ENCODE data around the gene SLC1A3. TPM values are rescaled to one million over a fixed set of nuclear protein-coding genes. Genes with fewer than 3 reads are reported as not detected.
"Not testable (repeated sequence)": the region's sequence is repeated elsewhere in the genome, so short reads cannot be mapped to it uniquely, and the experiment has no call there.

SLC1A3 gene
- total RNA-seq, 1 donor from 2014 or later = 14.5 TPM

GRCh38 chr5:36571401-36572042 is 34.9 kb upstream of the SLC1A3 start:
- peaks cover 12% of the 10 kb centered on the region for H3K27me3 Mint-ChIP-seq

GRCh38 chr5:36573438-36573837 is 33.0 kb upstream of the SLC1A3 start:
- DNase-seq (ENCODE audit: low spot score, unreplicated experiment) = no peak
- H3K4me3 Mint-ChIP-seq (ENCODE audit: low read depth) = no peak overlapping the region
- H3K4me1 Mint-ChIP-seq (ENCODE audit: low read depth) = peaks cover 1% of the 10 kb centered on the region
- no peaks in the 10 kb centered on the region for H3K36me3 Mint-ChIP-seq (ENCODE audit: insufficient read depth)
- H3K27me3 Mint-ChIP-seq = peaks cover 11% of the 10 kb centered on the region
- H3K9me3 Mint-ChIP-seq (ENCODE audit: low read depth) = no peaks in the 10 kb centered on the region
- no peak overlapping the region for H3K27ac Mint-ChIP-seq
- no peak for TF ChIP-seq CTCF (IDR thresholded peaks at IDR 0.05; ENCODE audit: unreplicated experiment)

More at GRCh38 chr5:36571401-36572042, 34.9 kb upstream of the SLC1A3 start:
- DNase-seq (ENCODE audit: low spot score, unreplicated experiment) = no peak
- no peaks in the 10 kb centered on the region for H3K36me3 Mint-ChIP-seq (ENCODE audit: insufficient read depth)
- H3K9me3 Mint-ChIP-seq (ENCODE audit: low read depth) = no peaks in the 10 kb centered on the region
- H3K27ac Mint-ChIP-seq = no peak overlapping the region
- H3K4me1 Mint-ChIP-seq (ENCODE audit: low read depth) = peaks cover 5% of the 10 kb centered on the region
- no peak for TF ChIP-seq CTCF (IDR thresholded peaks at IDR 0.05; ENCODE audit: unreplicated experiment)
- H3K4me3 Mint-ChIP-seq (ENCODE audit: low read depth) = no peak overlapping the region

GRCh38 chr5:36575361-36575781 is 31.0 kb upstream of the SLC1A3 start:
- H3K36me3 Mint-ChIP-seq (ENCODE audit: insufficient read depth) = no peaks in the 10 kb centered on the region
- no peak overlapping the region for H3K4me3 Mint-ChIP-seq (ENCODE audit: low read depth)
- H3K27me3 Mint-ChIP-seq = no peaks in the 10 kb centered on the region
- no peak overlapping the region for H3K27ac Mint-ChIP-seq
- no peaks in the 10 kb centered on the region for H3K9me3 Mint-ChIP-seq (ENCODE audit: low read depth)
- TF ChIP-seq CTCF (IDR thresholded peaks at IDR 0.05; ENCODE audit: unreplicated experiment) = no peak
- no peak for DNase-seq (ENCODE audit: low spot score, unreplicated experiment)
- H3K4me1 Mint-ChIP-seq (ENCODE audit: low read depth) = no peaks in the 10 kb centered on the region

- DNase-seq (ENCODE audit: low spot score, unreplicated experiment) = no peak
- no peak overlapping the region for H3K4me3 Mint-ChIP-seq (ENCODE audit: low read depth)
- no peaks in the 10 kb centered on the region for H3K4me1 Mint-ChIP-seq (ENCODE audit: low read depth)
- H3K9me3 Mint-ChIP-seq (ENCODE audit: low read depth) = no peaks in the 10 kb centered on the region
- no peak overlapping the region for H3K27ac Mint-ChIP-seq
- no peaks in the 10 kb centered on the region for H3K36me3 Mint-ChIP-seq (ENCODE audit: insufficient read depth)
- H3K27me3 Mint-ChIP-seq = no peaks in the 10 kb centered on the region
- no peak for TF ChIP-seq CTCF (IDR thresholded peaks at IDR 0.05; ENCODE audit: unreplicated experiment)
Measured at GRCh38 chr5:36576721-36577120, 29.7 kb upstream of the SLC1A3 start.

GRCh38 chr5:36579858-36580257 is 26.5 kb upstream of the SLC1A3 start:
- not testable (repeated sequence) for H3K4me1 Mint-ChIP-seq (ENCODE audit: low read depth); H3K9me3 Mint-ChIP-seq (ENCODE audit: low read depth); H3K4me3 Mint-ChIP-seq (ENCODE audit: low read depth); H3K36me3 Mint-ChIP-seq (ENCODE audit: insufficient read depth); DNase-seq (ENCODE audit: low spot score, unreplicated experiment); H3K27ac Mint-ChIP-seq; H3K27me3 Mint-ChIP-seq

GRCh38 chr5:36581070-36581469 is 25.3 kb upstream of the SLC1A3 start:
- no peak for DNase-seq (ENCODE audit: low spot score, unreplicated experiment)
- TF ChIP-seq CTCF (IDR thresholded peaks at IDR 0.05; ENCODE audit: unreplicated experiment) = no peak
- Mint-ChIP-seq H3K27ac (no peak overlapping the region), H3K27me3 (peaks cover 5% of the 10 kb centered on the region), H3K4me1 (ENCODE audit: low read depth) (no peaks in the 10 kb centered on the region), H3K4me3 (ENCODE audit: low read depth) (no peak overlapping the region), H3K9me3 (ENCODE audit: low read depth) (no peaks in the 10 kb centered on the region), H3K36me3 (ENCODE audit: insufficient read depth) (no peaks in the 10 kb centered on the region)
